GM18502 (cell line): ENCODE results near the gene SHC2.

Source experiments
- ATAC-seq: cut with Tn5 transposase; IDR thresholded peaks from one replicate; pipeline ENCODE4 v1.9.1; 2021; ENCODE audit warnings: mild to moderate bottlenecking; ENCODE audit not compliant: unreplicated experiment, poor library complexity

SHC2 gene

DNA sequence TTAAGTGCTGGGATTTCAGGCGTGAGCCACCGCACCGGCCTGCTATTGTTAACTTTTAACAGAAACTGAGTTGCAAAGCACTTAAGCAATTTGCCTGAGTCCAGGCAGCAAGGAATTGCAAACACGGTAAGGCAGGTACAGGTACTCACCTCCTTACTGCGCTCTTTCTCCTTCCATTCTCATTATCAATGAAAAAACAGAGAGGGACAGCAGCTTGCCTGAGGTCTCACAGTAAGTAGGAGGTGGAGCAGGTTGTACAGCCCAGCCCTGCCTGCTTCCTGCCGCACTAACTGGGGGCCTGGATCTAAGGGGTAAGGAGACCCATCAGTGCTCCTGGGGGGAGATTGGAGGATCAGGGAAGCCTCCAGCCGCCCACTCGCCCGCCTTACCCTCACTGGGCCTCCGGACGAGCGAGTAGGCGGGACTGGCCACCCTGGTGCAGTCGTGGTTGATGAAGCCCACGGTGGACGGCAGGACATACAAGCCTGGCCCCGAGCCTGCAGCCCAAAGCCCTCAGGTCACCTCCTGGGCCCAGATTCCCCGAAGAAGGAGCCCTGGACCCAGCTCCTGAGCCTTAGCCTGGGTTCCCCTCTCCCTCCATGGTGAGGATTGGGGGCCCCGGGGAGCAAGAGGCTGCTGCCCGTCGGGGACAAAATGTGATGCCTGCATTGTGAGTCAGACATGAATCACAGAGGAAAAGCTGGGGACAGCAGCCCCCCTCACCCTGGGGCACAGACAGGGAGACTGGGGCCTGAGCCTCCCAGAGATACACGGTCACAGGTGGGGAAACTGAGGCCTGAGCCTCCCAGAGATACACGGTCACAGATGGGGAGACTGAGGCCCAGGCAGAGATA is 11.4 kb upstream of the SHC2 start:
- ATAC-seq: no peak

DNA sequence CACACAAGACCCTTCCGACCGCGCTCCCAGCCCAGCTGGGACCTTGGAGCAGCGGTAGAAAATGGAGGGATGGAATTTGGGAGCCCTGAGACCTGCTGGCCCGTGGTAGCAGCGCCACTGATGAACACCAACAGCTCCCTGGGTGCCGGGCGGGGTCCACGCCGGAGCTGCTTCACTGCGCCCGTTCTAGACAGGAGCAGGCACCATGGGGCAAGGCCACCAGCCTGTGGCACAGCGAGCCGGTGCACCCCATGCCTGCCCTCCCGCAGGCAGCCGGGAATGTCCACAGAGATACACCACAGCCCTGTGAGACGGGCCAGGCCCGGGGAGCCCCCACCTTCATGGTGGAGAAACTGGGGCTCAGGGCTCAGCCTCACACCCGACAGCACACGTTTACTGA is 9.9 kb upstream of the SHC2 start:
- no peak for ATAC-seq

DNA sequence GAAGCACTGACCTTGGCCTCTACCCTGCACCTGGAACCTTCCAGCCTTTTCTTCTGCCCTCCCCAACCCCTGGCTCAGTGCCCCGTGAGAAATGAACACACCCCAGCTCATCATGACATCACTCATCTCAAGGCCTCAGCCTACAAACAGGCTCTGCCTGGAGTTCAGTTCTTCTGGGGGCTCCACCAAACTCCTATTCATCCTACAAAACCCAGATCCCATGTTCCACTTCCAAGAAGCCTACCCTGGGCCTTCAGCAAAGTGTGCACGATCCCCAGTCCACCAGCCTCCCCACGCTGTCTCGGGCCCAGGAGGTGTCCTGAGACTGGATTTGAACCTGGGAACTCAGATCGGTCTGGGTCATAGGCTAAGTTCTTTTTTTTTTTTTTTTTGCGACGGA is 9.0 kb upstream of the SHC2 start:
- ATAC-seq: no peak

DNA sequence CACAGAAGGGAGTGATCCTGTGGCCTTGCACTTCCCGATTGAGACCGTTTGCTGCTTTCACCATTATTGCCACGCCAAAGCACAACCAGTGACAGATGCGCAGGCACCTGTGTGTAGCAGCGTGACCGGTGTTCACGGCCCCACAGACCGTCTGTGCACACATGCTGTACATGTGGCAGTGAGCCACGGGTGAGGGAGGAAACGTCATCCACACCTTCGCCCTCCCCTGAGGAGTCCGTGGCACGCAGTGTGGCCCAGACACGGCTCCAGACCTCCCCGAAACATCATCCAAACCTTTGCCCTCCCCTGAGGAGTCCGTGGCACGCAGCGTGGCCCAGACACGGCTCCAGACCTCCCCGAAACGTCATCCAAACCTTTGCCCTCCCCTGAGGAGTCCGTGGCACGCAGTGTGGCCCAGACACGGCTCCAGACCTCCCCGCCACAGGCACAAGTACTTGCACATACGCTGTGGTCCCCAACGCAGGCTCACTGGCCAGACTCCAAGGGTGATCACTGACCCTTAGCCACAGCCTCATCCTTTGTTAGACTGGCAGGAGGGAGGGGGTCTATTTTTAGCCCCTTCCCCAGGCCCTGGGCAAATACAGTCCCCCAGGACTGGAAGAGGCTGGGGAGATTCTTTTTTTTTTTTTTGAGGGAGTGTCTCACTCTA is 7.9 kb upstream of the SHC2 start:
- ATAC-seq: no peak

DNA sequence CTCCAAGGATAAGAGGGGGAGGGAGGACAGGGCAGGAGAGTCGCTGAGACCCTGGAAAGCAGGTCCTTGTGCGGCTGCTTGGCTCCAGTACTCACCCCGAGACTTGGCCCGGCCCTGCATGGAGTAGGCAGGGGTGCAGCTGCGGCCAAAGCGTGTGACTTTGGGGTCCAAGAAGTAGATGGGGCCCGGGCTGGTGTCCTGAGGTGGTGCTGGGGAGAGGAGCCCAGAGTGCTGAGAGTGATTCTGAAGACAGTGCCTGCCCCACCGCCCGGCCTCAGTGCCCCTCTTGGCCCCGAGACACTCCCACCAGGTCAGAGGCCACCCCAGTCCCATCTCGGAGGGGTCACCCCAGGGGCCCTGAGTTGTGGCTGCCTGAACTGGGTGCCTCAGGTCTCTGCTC is 6.7 kb upstream of the SHC2 start:
- no peak for ATAC-seq

DNA sequence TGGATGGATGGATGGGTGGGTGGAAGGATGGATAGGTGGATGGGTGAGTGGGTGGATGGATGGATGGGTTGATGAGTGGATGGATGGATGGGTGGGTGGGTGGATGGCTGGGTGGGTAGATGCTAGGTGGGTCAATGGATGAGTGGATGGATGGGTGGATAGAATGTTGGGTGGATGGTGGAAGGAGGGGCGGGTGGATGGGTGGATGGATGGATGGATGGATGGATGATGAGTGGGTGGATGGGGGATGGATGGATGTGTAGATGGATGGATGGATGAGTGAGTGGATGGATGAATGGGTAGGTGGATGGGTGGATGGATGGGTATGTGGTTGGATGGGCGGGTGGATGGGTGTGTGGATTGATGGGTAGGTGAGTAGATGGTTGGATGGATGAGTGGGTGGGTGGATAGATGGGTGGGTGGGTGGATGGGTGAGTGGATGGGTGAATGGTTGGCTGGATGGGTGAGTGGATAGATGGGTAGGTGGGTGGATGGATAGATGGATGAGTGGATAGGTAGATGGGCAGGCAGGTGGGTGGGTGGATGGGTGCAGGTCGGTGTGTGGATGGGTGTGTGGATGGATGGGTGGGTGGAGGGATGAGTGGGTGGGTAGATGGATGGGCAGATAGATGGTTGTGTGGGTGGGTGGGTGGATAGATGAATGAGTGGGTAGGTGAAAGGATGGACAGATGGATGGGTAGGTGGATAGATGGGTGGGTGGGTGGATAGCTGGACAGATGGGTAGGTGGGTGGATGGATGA is 4.4 kb upstream of the SHC2 start:
- no peak for ATAC-seq

DNA sequence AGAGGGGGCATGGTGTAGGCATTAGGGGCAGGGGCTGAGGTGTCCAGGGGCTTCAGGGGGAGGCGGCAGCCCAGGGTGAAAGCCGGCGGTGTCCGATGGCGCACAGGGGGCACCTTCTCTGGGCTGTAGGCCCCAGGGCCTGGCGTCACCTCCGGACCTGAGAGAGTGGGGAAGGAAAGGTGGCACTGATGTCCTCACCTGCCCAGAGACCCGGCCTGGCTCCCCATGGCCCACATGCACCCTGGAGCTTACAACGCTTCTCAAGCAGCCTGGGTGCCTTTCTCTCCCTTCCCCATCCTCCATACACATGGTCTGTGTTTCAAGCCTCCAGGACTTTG is 3.3 kb upstream of the SHC2 start:
- no peak for ATAC-seq

DNA sequence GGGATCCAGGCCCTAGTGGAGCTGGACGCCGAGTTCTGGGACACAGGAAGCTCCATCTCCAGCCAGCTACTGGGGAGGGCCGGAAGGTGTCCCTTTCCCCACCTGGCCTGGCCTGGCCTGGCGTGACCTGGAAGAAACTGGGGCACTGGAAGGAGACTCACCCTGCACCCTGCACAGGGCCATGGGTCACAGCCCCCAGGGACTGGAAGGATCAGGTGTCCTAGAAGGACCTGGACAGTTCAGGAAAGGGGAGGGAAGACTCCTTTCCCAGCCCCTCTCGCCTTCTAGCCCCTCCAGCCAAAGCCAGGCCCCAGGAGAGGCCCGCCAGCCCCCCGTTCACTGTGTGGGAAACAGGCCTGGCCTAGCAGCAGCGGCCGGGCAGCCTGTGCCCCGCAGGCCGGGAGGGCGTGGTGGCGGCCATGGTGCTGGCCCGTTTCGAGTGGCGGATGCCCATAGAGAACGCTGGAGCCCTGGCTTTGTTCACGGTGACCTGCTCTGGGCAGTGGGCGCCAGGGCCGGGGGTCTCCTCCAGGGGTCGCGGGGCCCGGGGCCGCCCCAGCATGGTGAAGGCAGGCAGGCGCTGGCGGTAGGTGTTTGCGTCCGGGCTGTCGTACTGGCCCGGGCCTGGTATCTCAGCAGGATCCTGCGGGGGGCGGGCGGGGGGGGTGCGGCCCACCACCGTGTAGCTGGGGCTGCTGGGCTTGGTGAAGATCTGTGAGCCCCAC is 2.8 kb upstream of the SHC2 start:
- no peak for ATAC-seq

DNA sequence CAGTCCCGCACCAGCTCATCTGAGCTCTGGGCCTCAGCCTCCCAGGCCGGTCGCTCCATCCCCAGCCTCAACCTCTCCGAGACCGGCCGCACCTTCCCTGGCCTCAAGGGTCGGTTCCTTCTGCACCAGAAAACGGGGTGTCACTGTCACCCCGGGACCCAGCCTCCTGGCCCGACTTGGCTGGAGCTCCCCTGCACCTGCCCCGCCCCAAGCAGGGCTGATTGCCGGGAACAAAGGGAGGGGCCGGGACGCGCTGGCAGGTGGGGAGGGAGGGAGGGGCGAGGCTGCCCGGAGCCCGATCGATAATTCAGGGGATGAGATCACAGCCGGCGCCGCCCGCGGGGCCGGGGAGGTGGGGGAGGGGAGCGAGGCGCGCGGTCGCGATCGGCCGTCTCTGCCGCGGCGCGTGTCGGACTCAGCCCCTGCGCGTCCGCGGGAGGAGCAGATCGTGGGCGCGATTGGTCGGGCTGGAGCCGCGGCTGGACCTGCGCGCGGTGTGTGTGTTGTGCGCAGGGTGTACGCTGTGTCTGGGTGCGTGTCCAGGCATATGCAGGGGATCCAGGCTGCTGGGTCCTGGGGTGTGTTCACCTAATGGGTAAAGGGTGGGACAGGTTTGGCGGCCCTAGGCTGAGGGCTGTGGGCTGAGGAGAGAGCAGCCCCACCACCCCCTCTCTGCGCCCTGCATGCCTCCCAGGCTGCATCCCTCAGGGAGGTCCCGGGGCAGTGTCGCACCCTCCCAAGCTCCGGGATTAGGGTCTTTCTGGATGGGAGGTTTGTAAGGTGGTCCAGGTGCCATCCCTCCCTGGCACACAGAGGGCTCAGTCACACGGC is 1.1 kb upstream of the SHC2 start:
- no peak for ATAC-seq

DNA sequence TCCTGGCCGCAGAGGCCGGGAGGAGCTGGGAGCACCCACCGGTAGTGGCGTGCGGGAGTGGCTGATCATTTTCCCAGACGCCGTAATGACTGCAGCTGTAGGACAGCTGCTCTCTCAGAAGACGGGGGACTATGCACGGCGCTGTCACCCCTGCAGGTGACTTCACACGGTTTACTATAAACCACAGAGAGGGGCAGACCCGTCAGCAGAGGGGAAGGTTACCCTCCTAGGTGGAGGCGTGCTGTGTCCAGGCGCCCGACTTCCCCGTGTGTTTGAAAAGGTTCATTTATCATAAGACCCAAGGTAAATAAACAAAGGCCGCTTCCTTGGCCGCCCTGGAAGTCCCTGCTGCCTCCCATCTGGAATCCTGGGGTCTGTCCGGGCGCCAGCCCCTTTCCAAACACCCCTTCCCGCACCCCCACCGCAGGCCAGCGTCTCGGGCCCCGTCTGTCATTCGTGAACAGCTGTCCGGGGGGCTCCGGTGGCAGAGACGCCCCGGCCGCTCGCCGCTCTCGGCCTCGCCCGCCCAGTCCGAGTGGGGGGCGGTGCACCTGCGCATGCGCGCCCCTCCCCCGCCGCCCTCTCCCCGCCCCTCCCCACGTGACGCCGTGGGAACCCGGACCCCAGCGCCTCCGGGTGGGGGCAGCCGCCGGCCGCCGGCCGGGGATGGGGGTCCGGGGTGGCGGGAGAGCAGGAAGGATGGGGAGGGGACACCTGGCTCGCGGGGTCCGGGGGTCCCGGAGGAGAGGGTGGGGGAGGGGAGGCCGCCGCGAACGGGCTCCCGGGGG is 915 bp downstream of the SHC2 start:
- ATAC-seq: no peak

DNA sequence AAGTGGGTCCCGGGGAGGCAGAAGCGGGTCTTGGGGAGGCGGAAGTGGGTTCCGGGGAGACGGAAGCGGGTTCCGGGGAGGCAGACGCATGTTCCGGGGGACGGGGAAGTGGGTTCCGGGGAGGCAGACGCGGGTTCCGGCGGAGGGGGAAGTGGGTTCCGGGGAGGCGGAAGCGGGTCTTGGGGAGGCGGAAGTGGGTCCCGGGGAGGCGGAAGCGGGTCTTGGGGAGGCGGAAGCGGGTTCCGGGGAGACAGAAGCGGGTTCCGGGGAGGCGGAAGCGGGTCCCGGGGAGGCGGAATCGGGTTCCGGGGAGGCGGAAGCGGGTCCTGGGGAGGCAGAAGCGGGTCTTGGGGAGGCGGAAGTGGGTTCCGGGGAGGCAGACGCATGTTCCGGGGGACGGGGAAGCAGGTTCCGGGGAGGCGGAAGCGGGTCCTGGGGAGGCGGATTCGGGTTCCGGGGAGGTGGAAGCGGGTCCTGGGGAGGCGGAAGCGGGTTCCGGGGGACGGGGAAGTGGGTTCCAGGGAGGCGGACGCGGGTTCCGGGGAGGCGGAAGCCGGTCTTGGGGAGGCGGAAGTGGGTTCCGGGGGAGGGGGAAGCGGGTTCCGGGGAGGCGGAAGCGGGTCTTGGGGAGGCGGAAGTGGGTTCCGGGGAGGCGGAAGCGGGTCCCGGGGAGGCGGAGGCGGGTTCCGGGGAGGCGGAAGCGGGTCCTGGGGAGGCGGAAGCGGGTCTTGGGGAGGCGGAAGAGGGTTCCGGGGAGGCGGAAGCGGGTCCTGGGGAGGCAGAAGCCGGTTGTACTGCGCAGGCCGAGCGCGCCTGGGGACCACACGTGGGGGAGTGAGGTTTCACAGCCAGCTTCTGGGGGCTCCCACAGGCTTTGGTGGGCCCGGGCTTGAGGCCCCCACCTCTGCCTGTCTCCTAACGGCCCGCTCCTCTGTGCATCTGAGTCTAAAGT is 2.5 kb downstream of the SHC2 start:
- ATAC-seq: no peak

DNA sequence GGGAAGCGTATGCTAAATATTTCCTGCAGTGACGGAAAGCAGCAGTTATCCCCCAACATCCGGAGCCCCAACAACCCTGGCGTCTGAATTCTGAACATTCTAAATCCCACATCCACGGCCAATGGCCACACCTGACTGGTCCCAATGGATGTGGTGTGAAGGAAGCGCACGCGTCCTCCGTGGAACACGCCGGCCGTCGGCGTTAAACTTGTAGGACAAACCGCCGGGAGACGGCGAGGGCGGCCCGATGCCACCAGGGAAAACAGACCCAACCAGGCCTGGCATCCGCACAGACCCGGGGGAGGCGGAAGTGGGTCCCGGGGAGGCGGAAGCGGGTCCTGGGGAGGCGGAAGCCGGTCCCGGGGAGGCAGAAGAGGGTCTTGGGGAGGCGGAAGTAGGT is 3.2 kb downstream of the SHC2 start:
- no peak for ATAC-seq

DNA sequence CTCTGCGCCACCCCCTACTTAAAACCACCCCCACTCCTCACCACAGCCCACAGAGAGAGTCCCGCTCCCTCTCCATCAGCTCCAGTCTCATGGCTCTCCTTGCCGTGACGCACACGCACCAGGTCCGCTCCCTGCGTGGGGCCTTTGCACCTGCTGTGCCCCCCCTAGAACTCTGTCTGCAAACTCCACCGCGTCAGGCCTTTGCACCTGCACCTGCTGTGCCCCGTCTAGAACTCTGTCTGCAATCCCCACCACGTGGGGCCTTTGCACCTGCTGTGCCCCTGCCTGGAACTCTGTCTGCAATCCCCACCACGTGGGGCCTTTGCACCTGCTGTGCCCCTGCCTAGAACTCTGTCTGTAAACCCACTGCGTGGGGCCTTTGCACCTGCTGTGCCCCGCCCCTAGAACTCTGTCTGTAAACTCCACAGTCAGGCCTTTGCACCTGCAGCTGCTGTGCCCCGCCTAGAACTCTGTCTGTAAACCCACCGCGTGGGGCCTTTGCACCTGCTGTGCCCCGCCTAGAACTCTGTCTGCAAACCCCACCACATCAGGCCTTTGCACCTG is 4.2 kb downstream of the SHC2 start:
- no peak for ATAC-seq

DNA sequence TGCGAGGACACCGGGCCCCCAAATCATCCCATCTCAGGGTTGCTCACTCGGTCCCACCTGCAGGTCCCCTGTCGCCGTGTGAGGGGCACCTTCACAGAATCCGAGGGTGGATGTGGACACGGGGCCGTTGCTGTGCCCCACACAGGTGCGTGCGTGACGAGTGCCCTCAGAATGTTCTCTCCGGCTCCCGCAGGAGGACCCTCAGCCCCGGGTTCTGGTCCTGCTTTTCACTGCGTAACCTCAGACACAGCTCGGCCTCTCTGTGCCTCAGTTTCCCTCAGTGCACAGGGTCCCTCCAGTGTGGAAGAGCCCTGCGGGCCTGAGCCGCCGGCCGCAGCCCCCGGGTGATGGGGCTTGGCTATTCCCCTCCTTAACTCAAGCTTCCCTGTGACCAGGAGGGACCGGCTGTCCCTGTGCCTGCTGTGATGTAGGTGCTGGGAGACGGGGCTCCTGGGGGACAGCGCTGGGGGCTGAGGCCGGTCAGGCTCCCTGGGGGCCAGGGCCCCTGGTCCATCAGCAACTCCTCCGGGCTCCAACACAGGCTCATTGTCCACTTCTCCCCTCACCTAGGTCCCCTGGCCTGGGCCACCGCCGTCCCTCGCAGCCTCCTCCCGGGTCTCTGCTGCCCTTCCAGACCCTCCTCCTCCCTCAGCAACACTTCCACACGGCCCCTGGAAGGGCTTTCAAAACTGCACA is 4.8 kb downstream of the SHC2 start:
- ATAC-seq: no peak

DNA sequence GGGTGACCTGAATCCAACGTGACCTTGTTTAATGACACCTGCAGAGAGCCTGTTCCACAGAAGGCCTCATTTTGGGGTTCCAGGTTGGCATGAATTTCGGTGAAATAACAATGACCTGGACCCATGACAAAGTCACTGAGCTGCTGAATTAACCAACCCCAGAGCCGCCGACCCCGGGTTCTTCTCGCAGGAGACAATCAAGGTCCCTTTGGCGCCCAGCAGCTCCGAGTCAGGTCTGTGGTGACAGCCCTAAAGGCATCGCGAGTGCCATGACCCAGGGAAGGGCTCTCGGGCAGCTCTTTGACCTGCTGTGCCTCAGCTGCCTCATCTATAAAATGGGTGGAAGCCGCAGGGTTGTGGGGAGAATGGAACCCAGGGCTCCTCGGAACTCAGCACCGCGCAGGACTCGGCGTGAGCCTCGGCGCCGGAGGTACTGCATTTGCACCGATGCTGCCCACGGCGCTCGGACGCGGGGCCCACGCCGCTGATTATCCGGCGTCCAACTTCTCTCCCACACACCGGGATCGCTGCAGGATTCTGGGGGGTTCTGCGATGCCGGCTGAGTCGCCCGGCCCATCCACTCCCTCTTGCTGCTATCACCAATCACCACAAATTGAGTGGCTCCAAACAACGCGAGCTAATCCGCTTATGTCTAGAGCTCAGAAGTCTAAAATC is 5.7 kb downstream of the SHC2 start:
- ATAC-seq: no peak

DNA sequence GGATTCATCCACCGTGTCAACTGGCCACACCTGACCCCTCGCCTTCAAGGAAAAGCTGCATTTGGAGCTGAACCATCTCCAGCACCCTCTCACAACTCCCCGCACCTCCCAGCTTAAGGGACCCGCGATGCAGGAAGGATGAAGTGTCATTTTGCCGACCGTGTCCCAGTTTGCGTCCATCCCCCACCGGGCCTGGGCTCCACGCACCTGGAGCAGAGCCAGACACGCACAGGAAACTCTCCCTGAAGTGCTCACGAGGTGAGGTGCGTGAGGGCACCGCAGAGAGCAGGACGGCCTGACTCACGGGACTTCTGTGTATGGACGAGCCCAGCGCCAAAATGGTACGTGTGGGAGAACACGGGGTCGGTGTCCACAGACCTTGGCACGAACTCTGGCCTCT is 7.2 kb downstream of the SHC2 start:
- no peak for ATAC-seq

DNA sequence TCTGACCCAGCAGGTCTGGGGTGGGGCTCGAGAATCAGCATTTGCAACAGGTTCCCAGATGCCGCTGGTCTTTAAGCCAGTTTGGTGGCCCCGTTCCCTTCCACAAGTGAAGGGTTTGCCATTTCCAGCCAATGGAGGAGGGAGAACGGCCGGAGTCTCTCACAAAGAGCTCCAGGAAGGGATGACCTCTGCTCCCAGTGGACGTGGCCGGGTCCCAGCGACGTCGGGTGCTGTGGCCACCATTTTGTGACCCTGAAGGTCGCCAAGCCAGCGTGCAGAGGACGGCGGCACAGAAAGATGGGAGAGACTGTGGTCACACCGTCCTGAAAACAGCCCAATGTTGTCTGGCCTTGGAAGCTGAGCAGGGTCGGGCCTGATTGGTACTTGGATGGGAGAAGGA is 8.0 kb downstream of the SHC2 start:
- ATAC-seq: no peak
